Measurements from ENCODE around the gene UPF2. TPM values are rescaled to one million over a fixed set of nuclear protein-coding genes. Genes with fewer than 3 reads are reported as not detected.

UPF2 gene
- total and polyA plus RNA-seq, 2 donors (not counting 1 experiment from before 2014, with no cell fraction given): 8.9 to 60.0 TPM

GRCh38 chr10:12022580-12023257, 19.9 kb downstream of the UPF2 start:
- peaks cover 23 to 26% of the 10 kb centered on the region in 2 donors for H3K4me1 ChIP-seq (ENCODE audit: control insufficient read depth in 2 of 2, insufficient read depth in 2 of 2, low read length in 2 of 2)
- intact Hi-C loops (cut with micrococcal nuclease): loop anchor here (5.0 kb wide), 1 partner anchor 45 kb away; the partner anchor contains the start of gene DHTKD1
- no peaks in the 10 kb centered on the region for H3K27me3 ChIP-seq (replicated peaks in 1 of 4; ENCODE audit: control extremely low read depth in 1 of 4, control insufficient read depth in 3 of 4, insufficient read depth in 4 of 4, low read length in 3 of 4)
- H2AFZ ChIP-seq (ENCODE audit: insufficient read depth, low read depth, low read length, poor library complexity, severe bottlenecking): no peak overlapping the region
- H3K4me3 ChIP-seq (ENCODE audit: control extremely low read depth in 1 of 5, extremely low read depth in 1 of 5, insufficient read depth in 1 of 5, low read depth in 2 of 5, low read length in 4 of 5): no peak overlapping the region
- H3K79me2 ChIP-seq (ENCODE audit: control insufficient read depth, insufficient read depth, low read length): peaks cover 93% of the 10 kb centered on the region
- H3K9ac ChIP-seq (ENCODE audit: low read length): peak overlapping the region; percentile 20
- ATAC-seq (ENCODE audit: low read depth) (peak; percentile 33), DNase-seq (peak; percentile 51)
- H3K27me3 Mint-ChIP-seq: no peaks in the 10 kb centered on the region
- H3K4me3 Mint-ChIP-seq: peak overlapping the region; percentile 59
- no peak for TF ChIP-seq EZH2 (IDR thresholded peaks at IDR 0.05; ENCODE audit: borderline replicate concordance, insufficient read depth, low read depth, low read length, poor library complexity, severe bottlenecking)
- TF ChIP-seq, protein P1, sequence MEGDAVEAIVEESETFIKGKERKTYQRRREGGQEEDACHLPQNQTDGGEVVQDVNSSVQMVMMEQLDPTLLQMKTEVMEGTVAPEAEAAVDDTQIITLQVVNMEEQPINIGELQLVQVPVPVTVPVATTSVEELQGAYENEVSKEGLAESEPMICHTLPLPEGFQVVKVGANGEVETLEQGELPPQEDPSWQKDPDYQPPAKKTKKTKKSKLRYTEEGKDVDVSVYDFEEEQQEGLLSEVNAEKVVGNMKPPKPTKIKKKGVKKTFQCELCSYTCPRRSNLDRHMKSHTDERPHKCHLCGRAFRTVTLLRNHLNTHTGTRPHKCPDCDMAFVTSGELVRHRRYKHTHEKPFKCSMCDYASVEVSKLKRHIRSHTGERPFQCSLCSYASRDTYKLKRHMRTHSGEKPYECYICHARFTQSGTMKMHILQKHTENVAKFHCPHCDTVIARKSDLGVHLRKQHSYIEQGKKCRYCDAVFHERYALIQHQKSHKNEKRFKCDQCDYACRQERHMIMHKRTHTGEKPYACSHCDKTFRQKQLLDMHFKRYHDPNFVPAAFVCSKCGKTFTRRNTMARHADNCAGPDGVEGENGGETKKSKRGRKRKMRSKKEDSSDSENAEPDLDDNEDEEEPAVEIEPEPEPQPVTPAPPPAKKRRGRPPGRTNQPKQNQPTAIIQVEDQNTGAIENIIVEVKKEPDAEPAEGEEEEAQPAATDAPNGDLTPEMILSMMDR (IDR thresholded peaks at IDR 0.05): no peak
- H3K27ac ChIP-seq (ENCODE audit: low read length in 2 of 2): peak overlapping the region; percentile 25 to 72
- H4K20me1 ChIP-seq (ENCODE audit: control insufficient read depth, insufficient read depth, low read length, poor library complexity, severe bottlenecking): peaks cover 28% of the 10 kb centered on the region
- H3K9me3 Mint-ChIP-seq (ENCODE audit: insufficient read depth): no peaks in the 10 kb centered on the region
- no peaks in the 10 kb centered on the region for H3K9me3 ChIP-seq (ENCODE audit: control extremely low read depth in 1 of 3, control insufficient read depth in 2 of 3, insufficient read depth in 1 of 3, low read length in 2 of 3)
- WGBS (ENCODE audit: insufficient coverage): no CpG with 5 or more reads among the region's 1 CpG
- CTCF ChIA-PET: interaction anchor here (0.7 kb wide), 3 partner anchors 13 to 1329 kb away, joined by 3 to 5 read pairs (median 4); no protein-coding TSS in a partner anchor
- H3K27ac Mint-ChIP-seq: peak overlapping the region; percentile 75
- peaks cover 5 to 27% of the 10 kb centered on the region in 2 experiments for H3K36me3 ChIP-seq (replicated peaks in 1 of 2; ENCODE audit: control extremely low read depth in 1 of 2, control insufficient read depth in 1 of 2, extremely low read depth in 1 of 2, insufficient read depth in 2 of 2, low read length in 1 of 2)
- H3K4me2 ChIP-seq (replicated peaks; ENCODE audit: low read depth, low read length, poor library complexity, severe bottlenecking): peak overlapping the region; percentile 48
- POLR2A ChIA-PET: interaction anchor here (0.5 to 1.5 kb wide), 2 partner anchors 20 to 858 kb away, joined by 3 to 7 read pairs; partner anchors contain the start of gene UPF2
- H3K4me1 Mint-ChIP-seq: peaks cover 29% of the 10 kb centered on the region

GRCh38 chr10:12020574-12020973, 22.0 kb downstream of the UPF2 start:
- Histone ChIP-seq H3K9ac (ENCODE audit: low read length) (no peak overlapping the region), H4K20me1 (ENCODE audit: control insufficient read depth, insufficient read depth, low read length, poor library complexity, severe bottlenecking) (peaks cover 37% of the 10 kb centered on the region), H3K36me3 (replicated peaks in 1 of 2; ENCODE audit: control extremely low read depth in 1 of 2, control insufficient read depth in 1 of 2, extremely low read depth in 1 of 2, insufficient read depth in 2 of 2, low read length in 1 of 2) (peaks cover 0 to 10% of the 10 kb centered on the region in 2 experiments), H2AFZ (ENCODE audit: insufficient read depth, low read depth, low read length, poor library complexity, severe bottlenecking) (no peak overlapping the region), H3K9me3 (ENCODE audit: control extremely low read depth in 1 of 3, control insufficient read depth in 2 of 3, insufficient read depth in 1 of 3, low read length in 2 of 3) (no peaks in the 10 kb centered on the region), H3K4me1 (ENCODE audit: control insufficient read depth in 2 of 2, insufficient read depth in 2 of 2, low read length in 2 of 2) (peaks cover 23 to 26% of the 10 kb centered on the region in 2 donors), H3K4me3 (ENCODE audit: control extremely low read depth in 1 of 5, extremely low read depth in 1 of 5, insufficient read depth in 1 of 5, low read depth in 2 of 5, low read length in 4 of 5) (no peak overlapping the region), H3K4me2 (replicated peaks; ENCODE audit: low read depth, low read length, poor library complexity, severe bottlenecking) (no peak overlapping the region), H3K27me3 (replicated peaks in 1 of 4; ENCODE audit: control extremely low read depth in 1 of 4, control insufficient read depth in 3 of 4, insufficient read depth in 4 of 4, low read length in 3 of 4) (no peaks in the 10 kb centered on the region), H3K27ac (ENCODE audit: low read length in 2 of 2) (peak overlapping the region in 1 of 2 donors; percentile 72), H3K79me2 (ENCODE audit: control insufficient read depth, insufficient read depth, low read length) (peaks cover 80% of the 10 kb centered on the region)
- Mint-ChIP-seq H3K27ac (peak overlapping the region; percentile 58), H3K4me1 (peaks cover 25% of the 10 kb centered on the region), H3K9me3 (ENCODE audit: insufficient read depth) (no peaks in the 10 kb centered on the region), H3K27me3 (no peaks in the 10 kb centered on the region), H3K4me3 (no peak overlapping the region)
- intact Hi-C loops (cut with micrococcal nuclease): loop anchor here (5.0 kb wide), 1 partner anchor 47 kb away; the partner anchor contains the start of gene DHTKD1
- no CpG with 5 or more reads among the region's 2 CpGs for WGBS (ENCODE audit: insufficient coverage)
- ChIA-PET CTCF (no interaction called here), POLR2A (no interaction called here)
- DNase-seq: peak; percentile 19
- no peak for ATAC-seq (ENCODE audit: low read depth)
- TF ChIP-seq, protein P1 (IDR thresholded peaks at IDR 0.05): no peak
- no peak for TF ChIP-seq EZH2 (IDR thresholded peaks at IDR 0.05; ENCODE audit: borderline replicate concordance, insufficient read depth, low read depth, low read length, poor library complexity, severe bottlenecking)

All from B cell (primary cell).